Measurements from ENCODE around the gene PSG6.

GRCh38 chr19:42942187-42942789, 24.6 kb upstream of the PSG6 start:
- TF ChIP-seq POLR2AphosphoS5 (IDR thresholded peaks at IDR 0.05) (no peak), CTCF (IDR thresholded peaks at IDR 0.05) (peak in 1 of 7 experiments; percentile 10), POLR2A (IDR thresholded peaks at IDR 0.05) (no peak)

Measured in stomach (tissue), 4 donors.